KMS-11 (cell line): Measurements from ENCODE around the gene DSN1.
A peak's percentile ranks its signal among the peaks of the same experiment; 100 is the strongest.

Source experiments
- H2AFZ ChIP-seq: fragments of 200-600 bp; sonication (generic); 2 replicates; pipeline ENCODE4 v1.6.1; 2016; ENCODE audit warnings: antibody characterized with exemption, mixed run types, low read depth
- H3K27ac ChIP-seq: fragments of 200-600 bp; sonication (generic); 2 replicates; pipeline ENCODE4 v1.6.1; 2016; ENCODE audit warnings: mild to moderate bottlenecking, mixed run types
- H3K27me3 ChIP-seq: fragments of 200-600 bp; sonication (generic); 2 replicates; pipeline ENCODE4 v1.6.1; 2017; ENCODE audit warnings: mild to moderate bottlenecking, low read depth, mixed run types, moderate library complexity; ENCODE audit not compliant: insufficient read depth
- H3K36me3 ChIP-seq: fragments of 200-600 bp; sonication (generic); 2 replicates; pipeline ENCODE4 v1.6.1; 2017; ENCODE audit warnings: mild to moderate bottlenecking, mixed run types; ENCODE audit not compliant: insufficient read depth
- H3K4me1 ChIP-seq: fragments of 200-600 bp; sonication (generic); 2 replicates; pipeline ENCODE4 v1.6.1; 2016; ENCODE audit warnings: mild to moderate bottlenecking, low read depth, mixed run types; ENCODE audit not compliant: poor library complexity, severe bottlenecking
- H3K4me2 ChIP-seq: fragments of 200-600 bp; sonication (generic); 2 replicates; pipeline ENCODE4 v1.7.0; 2016; ENCODE audit warnings: mild to moderate bottlenecking, mixed run types
- H3K4me3 ChIP-seq: fragments of 200-600 bp; sonication (generic); IDR thresholded peaks from 2 replicates; pipeline ENCODE4 v1.6.1; 2017; ENCODE audit warnings: low read depth, low read length, mixed read lengths; ENCODE audit not compliant: insufficient read depth
- H3K79me2 ChIP-seq: fragments of 200-600 bp; sonication (generic); 2 replicates; pipeline ENCODE4 v1.6.1; 2016; ENCODE audit warnings: low read depth, mixed run types; ENCODE audit not compliant: insufficient read depth
- H3K9ac ChIP-seq: fragments of 200-600 bp; sonication (generic); 2 replicates; pipeline ENCODE4 v1.6.1; 2016; ENCODE audit warnings: mild to moderate bottlenecking, mixed run types
- H4K20me1 ChIP-seq: fragments of 200-600 bp; sonication (generic); 2 replicates; pipeline ENCODE4 v1.6.1; 2016; ENCODE audit warnings: mild to moderate bottlenecking, mixed run types; ENCODE audit not compliant: insufficient read depth
- TF ChIP-seq, protein P1 (sequence below): fragments of 200-600 bp; sonication (generic); conservative IDR thresholded peaks from 2 replicates; pipeline ENCODE4 v1.6.1; 2017; ENCODE audit warnings: low read depth, mild to moderate bottlenecking, antibody characterized with exemption, low read length, moderate library complexity, mixed read lengths

Gene DSN1

DNA sequence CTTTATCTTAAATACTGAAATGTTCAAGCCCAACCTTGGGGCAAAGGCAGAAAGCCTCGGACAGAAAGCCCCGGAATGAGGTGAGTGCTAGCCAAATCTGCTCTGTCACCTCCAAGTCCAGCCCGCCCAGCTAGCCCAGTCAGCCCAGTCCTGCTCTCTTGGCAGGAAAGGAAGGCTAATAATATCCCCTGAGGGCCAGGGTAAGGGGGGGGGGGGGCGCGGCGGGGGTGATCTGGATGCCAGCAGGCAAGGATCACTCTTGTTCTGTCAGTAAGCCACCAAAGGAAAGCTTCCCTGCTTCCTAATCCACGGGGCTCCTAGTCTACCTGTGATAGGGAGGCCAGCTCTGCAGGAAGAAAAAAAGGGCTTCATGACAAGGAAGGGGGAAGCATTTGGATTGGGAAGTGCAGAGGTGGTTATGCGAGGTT lies 28.8 kb downstream of the DSN1 start:
- Histone ChIP-seq H3K4me1 (peaks cover 11% of the 10 kb centered on the region), H3K27me3 (no peaks in the 10 kb centered on the region), H3K4me3 (no peak overlapping the region), H3K36me3 (no peaks in the 10 kb centered on the region), H4K20me1 (no peaks in the 10 kb centered on the region), H3K79me2 (no peaks in the 10 kb centered on the region), H3K9ac (no peak overlapping the region), H2AFZ (peak overlapping the region; percentile 85; the same call in 1 of the 2 replicates), H3K4me2 (peak overlapping the region; percentile 99), H3K27ac (no peak overlapping the region)
- TF ChIP-seq, protein P1, sequence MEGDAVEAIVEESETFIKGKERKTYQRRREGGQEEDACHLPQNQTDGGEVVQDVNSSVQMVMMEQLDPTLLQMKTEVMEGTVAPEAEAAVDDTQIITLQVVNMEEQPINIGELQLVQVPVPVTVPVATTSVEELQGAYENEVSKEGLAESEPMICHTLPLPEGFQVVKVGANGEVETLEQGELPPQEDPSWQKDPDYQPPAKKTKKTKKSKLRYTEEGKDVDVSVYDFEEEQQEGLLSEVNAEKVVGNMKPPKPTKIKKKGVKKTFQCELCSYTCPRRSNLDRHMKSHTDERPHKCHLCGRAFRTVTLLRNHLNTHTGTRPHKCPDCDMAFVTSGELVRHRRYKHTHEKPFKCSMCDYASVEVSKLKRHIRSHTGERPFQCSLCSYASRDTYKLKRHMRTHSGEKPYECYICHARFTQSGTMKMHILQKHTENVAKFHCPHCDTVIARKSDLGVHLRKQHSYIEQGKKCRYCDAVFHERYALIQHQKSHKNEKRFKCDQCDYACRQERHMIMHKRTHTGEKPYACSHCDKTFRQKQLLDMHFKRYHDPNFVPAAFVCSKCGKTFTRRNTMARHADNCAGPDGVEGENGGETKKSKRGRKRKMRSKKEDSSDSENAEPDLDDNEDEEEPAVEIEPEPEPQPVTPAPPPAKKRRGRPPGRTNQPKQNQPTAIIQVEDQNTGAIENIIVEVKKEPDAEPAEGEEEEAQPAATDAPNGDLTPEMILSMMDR, result no peak

GRCh38 chr20:36744243-36744642 lies 29.3 kb downstream of the DSN1 start:
- no peak overlapping the region for H3K27ac ChIP-seq
- H4K20me1 ChIP-seq, result no peaks in the 10 kb centered on the region
- H3K4me2 ChIP-seq, result no peak overlapping the region; the same call in 1 of the 2 replicates
- H2AFZ ChIP-seq, result no peak overlapping the region
- H3K36me3 ChIP-seq, result no peaks in the 10 kb centered on the region
- H3K27me3 ChIP-seq, result no peaks in the 10 kb centered on the region
- no peaks in the 10 kb centered on the region for H3K79me2 ChIP-seq
- TF ChIP-seq, protein P1, result no peak
- H3K9ac ChIP-seq, result no peak overlapping the region
- H3K4me3 ChIP-seq, result no peak overlapping the region
- peaks cover 11% of the 10 kb centered on the region for H3K4me1 ChIP-seq

GRCh38 chr20:36742558-36742957 lies 31.0 kb downstream of the DSN1 start:
- H3K27ac ChIP-seq, result no peak overlapping the region
- TF ChIP-seq, protein P1, result no peak
- H3K79me2 ChIP-seq, result no peaks in the 10 kb centered on the region
- no peaks in the 10 kb centered on the region for H3K36me3 ChIP-seq
- peaks cover 11% of the 10 kb centered on the region for H3K4me1 ChIP-seq
- H3K4me3 ChIP-seq, result no peak overlapping the region
- H3K4me2 ChIP-seq, result no peak overlapping the region
- H2AFZ ChIP-seq, result no peak overlapping the region
- no peaks in the 10 kb centered on the region for H3K27me3 ChIP-seq
- no peaks in the 10 kb centered on the region for H4K20me1 ChIP-seq
- no peak overlapping the region for H3K9ac ChIP-seq

GRCh38 chr20:36741072-36741471 lies 32.5 kb downstream of the DSN1 start:
- Histone ChIP-seq H3K79me2 (no peaks in the 10 kb centered on the region), H3K4me2 (no peak overlapping the region), H3K27ac (no peak overlapping the region), H2AFZ (no peak overlapping the region), H4K20me1 (no peaks in the 10 kb centered on the region), H3K36me3 (no peaks in the 10 kb centered on the region), H3K9ac (no peak overlapping the region), H3K4me3 (no peak overlapping the region), H3K4me1 (peaks cover 6% of the 10 kb centered on the region), H3K27me3 (no peaks in the 10 kb centered on the region)
- TF ChIP-seq, protein P1, result no peak

DNA sequence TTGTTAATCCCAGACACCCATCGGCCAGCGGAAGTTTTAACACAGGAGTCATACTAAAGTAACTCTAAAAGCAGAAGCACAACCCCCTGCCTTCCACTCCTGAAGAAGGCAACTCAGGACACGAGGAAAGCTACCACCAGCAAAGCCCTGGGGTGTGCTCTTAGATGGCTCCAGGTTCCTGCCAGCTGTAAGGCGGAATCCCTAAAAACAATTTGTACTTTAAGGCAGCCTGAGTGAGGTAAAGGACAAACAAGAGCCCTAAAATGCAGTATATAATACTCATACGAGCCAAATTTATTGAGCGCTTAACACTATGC lies 36.4 kb downstream of the DSN1 start:
- Histone ChIP-seq H3K9ac (no peak overlapping the region), H3K27me3 (no peaks in the 10 kb centered on the region), H3K4me1 (peaks cover 8% of the 10 kb centered on the region), H4K20me1 (no peaks in the 10 kb centered on the region), H3K4me2 (no peak overlapping the region), H2AFZ (no peak overlapping the region), H3K4me3 (no peak overlapping the region), H3K27ac (no peak overlapping the region), H3K79me2 (no peaks in the 10 kb centered on the region), H3K36me3 (no peaks in the 10 kb centered on the region)
- TF ChIP-seq, protein P1, result no peak
